ENCODE data around the gene EFCAB12.

EFCAB12 gene

DNA sequence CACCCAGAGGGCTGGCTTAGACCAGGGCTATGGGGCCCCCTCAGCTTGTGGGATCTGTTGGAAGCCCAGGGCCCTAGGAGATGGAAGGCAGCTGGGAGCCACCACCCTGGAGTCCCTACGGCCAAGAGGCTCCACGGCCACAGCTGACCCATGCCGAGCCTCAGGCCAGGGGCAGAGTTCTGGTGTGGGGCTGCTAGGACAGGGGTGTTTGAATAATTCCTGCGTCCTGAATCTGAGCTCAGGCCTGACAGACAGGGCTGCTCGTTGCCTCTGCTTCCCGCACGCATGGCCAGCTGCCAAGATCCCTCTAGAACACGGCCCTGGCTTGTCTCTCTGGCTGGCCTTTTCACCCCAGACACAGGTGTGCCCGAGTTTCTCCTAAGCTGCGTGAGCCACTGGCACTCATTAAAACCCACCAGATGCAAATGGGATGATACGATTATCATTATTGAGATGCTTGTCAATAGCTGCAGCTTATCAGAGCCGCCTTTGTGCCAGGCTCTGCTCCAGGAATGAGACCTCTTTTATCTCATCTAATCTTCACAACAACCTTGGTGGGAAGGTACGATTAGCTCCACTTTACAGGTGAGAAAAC is 70.2 kb downstream of the EFCAB12 start:
- TF ChIP-seq, protein P1, sequence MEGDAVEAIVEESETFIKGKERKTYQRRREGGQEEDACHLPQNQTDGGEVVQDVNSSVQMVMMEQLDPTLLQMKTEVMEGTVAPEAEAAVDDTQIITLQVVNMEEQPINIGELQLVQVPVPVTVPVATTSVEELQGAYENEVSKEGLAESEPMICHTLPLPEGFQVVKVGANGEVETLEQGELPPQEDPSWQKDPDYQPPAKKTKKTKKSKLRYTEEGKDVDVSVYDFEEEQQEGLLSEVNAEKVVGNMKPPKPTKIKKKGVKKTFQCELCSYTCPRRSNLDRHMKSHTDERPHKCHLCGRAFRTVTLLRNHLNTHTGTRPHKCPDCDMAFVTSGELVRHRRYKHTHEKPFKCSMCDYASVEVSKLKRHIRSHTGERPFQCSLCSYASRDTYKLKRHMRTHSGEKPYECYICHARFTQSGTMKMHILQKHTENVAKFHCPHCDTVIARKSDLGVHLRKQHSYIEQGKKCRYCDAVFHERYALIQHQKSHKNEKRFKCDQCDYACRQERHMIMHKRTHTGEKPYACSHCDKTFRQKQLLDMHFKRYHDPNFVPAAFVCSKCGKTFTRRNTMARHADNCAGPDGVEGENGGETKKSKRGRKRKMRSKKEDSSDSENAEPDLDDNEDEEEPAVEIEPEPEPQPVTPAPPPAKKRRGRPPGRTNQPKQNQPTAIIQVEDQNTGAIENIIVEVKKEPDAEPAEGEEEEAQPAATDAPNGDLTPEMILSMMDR (conservative IDR thresholded peaks at IDR 0.05; ENCODE audit: low read depth) = no peak
- ChIA-PET POLR2A (ENCODE audit: low non-redundant PET) (no interaction called here), CTCF (no interaction called here)
- DNase-seq (ENCODE audit: low spot score) = peak; percentile 17
- no peak overlapping the region for H3K27ac ChIP-seq

DNA sequence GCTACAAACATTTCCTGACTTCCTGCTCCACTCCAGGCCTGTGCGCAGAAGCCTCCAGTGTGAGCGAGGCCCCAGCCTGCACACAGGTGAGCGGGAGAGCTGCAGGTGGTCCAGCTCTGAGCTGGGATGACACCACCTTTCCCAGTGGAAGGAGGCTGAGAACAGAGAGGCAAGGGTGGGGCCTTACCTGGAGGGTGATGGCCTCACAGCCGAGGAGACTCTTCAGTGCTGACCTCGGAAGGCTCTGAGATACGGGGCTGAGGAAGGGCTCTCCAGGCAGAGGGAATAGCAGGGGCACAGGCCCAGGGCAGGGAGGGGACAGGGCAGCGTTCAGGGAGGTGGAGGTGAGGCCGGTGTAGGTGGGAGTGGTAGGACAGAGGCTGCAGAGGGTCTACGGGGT is 70.8 kb downstream of the EFCAB12 start:
- CTCF ChIA-PET = no interaction called here
- H3K27ac ChIP-seq = no peak overlapping the region
- no peak for DNase-seq (ENCODE audit: low spot score)
- TF ChIP-seq, protein P1 (conservative IDR thresholded peaks at IDR 0.05; ENCODE audit: low read depth) = no peak
- POLR2A ChIA-PET (ENCODE audit: low non-redundant PET) = no interaction called here

DNA sequence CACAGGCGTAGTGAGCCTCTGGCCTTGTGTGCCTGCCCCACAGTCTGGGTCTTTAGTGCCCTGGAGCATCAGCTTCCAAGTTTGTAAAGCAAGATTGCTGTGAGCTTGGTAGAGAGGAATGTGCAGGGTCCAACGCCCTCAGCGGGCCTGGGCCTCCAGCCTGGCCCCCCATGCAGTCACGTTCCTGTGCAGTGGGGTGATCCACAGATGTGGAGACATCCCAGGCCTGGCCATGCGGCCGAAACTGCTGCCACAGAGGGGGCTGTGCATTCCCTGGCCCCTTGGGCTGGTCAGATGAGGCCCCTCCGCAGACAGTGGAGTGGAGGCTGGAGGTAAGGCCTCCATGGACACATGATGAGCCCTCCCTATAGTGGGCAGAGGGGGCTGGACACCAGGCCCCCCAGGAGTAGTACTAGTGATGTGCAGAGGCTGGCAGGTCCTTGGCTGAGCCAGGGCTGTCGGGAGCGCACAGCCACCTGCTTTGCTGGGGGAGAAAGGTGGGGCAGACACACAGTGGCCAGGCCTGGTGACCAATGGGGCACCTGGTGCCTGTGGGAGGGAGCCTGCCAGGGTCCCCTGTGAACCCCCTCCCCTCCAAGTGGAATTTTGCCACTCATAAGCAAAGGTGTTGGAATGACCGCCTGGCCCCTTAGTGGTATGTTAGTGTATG is 71.5 kb downstream of the EFCAB12 start:
- POLR2A ChIA-PET (ENCODE audit: low non-redundant PET) = no interaction called here
- CTCF ChIA-PET = no interaction called here
- DNase-seq (ENCODE audit: low spot score) = no peak
- TF ChIP-seq, protein P1 (conservative IDR thresholded peaks at IDR 0.05; ENCODE audit: low read depth) = no peak
- no peak overlapping the region for H3K27ac ChIP-seq

DNA sequence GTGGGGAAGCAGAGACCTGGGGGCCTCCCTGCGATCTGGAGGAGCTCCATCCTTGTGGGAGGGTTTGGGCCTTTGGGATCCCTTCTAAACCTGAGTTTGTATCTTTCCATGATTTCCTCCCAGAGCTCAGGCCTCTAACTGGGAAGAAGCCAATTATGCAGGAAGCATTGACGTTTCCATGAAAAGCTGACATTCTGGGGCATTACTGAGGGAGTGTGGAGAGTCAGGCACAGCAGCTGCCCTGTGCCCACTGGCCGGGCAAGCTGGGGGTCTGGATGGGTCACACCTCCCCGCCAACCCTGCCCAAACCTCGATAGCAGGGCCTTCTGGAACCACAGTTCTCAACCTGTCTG is 74.9 kb downstream of the EFCAB12 start:
- ChIA-PET CTCF (interaction anchor here (0.6 to 1.1 kb wide), 2 partner anchors 13 to 30 kb away, joined by 3 to 5 read pairs; no protein-coding TSS in a partner anchor), POLR2A (ENCODE audit: low non-redundant PET) (no interaction called here)
- H3K27ac ChIP-seq = no peak overlapping the region
- DNase-seq (ENCODE audit: low spot score) = no peak
- TF ChIP-seq, protein P1 (conservative IDR thresholded peaks at IDR 0.05; ENCODE audit: low read depth) = no peak

DNA sequence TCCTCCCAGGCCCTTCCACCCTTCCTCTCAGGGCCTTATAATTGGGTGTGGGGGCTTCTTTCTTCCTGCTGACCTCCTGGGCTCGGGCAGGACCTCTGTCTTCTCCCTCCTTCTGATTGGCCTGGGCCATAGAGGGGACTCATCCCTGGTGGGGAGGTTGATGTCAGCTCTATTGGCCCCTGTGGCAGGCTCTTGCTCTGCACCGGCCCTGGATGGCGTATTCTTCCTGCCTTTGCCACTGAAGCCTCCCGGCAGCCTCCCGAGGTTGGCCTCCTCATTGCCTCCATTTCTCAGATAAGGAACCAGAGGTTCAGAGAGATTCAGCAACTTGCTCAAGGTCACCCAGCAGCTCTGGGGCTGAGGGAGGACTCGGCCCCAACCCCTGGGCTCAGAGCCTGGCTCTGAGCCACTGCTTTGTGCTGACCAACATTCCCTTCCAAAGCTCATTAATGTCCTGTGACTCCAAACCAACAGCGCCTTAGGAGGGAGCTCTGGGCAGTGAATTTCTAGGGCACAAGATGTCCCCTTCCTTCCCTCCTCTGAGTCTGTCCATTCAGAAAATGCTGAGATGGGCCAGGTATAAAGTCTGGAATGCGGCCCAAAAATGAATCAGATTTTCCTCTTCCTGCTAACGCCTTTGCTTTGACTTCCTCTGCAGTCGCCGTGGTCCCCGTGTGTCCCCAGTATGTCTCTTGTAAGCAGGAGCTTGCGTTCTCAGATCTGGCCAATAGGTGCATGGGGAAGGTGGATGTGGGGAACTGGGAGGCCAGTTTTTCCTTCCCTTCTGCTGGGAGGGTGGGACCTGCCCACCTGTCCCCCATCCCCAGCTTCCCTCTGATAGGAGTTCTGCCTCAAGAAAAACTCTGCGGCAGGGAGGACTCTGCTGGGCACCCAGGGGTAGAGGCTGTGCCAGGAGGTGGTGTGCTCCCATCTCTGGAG is 75.5 kb downstream of the EFCAB12 start:
- DNase-seq (ENCODE audit: low spot score) = no peak
- ChIA-PET CTCF (interaction anchor here (0.6 to 1.1 kb wide), 4 partner anchors 13 to 57 kb away, joined by 3 to 5 read pairs (median 4); no protein-coding TSS in a partner anchor), POLR2A (ENCODE audit: low non-redundant PET) (no interaction called here)
- TF ChIP-seq, protein P1 (conservative IDR thresholded peaks at IDR 0.05; ENCODE audit: low read depth) = no peak
- no peak overlapping the region for H3K27ac ChIP-seq

DNA sequence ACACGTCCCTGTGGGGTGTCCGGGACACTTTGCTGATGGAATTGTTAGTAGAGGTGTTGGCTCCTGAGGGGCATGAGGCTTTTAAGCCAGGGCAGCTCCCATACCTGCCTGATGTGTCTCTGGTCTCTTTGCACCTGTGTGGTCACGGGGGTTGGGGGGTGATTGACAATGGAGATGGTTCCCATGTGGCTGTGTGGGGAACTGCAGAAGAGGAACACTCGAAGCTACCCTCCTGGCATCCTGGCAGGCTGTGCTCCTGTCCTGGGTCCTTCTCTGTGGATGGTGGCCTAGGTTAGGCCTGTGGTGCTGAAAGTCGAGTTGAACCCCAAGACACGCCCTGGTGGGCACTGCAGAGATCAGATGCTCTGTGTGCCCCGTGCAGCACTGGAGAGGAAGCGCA is 76.4 kb downstream of the EFCAB12 start:
- CTCF ChIA-PET = interaction anchor here (0.6 to 1.0 kb wide), 4 partner anchors 19 to 84 kb away, joined by 3 to 5 read pairs (median 4); no protein-coding TSS in a partner anchor
- no peak overlapping the region for H3K27ac ChIP-seq
- POLR2A ChIA-PET (ENCODE audit: low non-redundant PET) = no interaction called here
- DNase-seq (ENCODE audit: low spot score) = no peak
- TF ChIP-seq, protein P1 (conservative IDR thresholded peaks at IDR 0.05; ENCODE audit: low read depth) = no peak
